H9 (cell line): Measurements from ENCODE around the gene CWC27. TPM values are rescaled to one million over a fixed set of nuclear protein-coding genes. Genes with fewer than 3 reads are reported as not detected.

Experiments used
- DNase-seq: peaks from one replicate; pipeline ENCODE4 v3.0.0-alpha.2; 2017
- H2AFZ ChIP-seq: one replicate; pipeline ENCODE4 v1.6.1; 2013; ENCODE audit warnings: mild to moderate bottlenecking, low read length, control low read depth, moderate library complexity
- H2AK5ac ChIP-seq: 2 replicates; pipeline ENCODE4 v1.6.1; 2013; ENCODE audit warnings: low read length, control low read depth, mixed read lengths; ENCODE audit not compliant: insufficient read length
- H2BK120ac ChIP-seq: one replicate; pipeline ENCODE4 v1.6.1; 2013; ENCODE audit warnings: low read depth, mild to moderate bottlenecking, low read length, control low read depth, inconsistent platforms; ENCODE audit not compliant: poor library complexity, severe bottlenecking
- H2BK12ac ChIP-seq: 2 replicates; pipeline ENCODE4 v1.6.1; 2013; ENCODE audit warnings: low read length, control low read depth, mixed read lengths, low read depth; ENCODE audit not compliant: insufficient read length
- H2BK15ac ChIP-seq: 2 replicates; pipeline ENCODE4 v1.6.1; 2013; ENCODE audit warnings: low read depth, low read length, control low read depth
- H2BK20ac ChIP-seq: one replicate; pipeline ENCODE4 v1.6.1; 2013; ENCODE audit warnings: low read depth, mild to moderate bottlenecking, low read length, control low read depth, inconsistent platforms; ENCODE audit not compliant: poor library complexity, severe bottlenecking
- H2BK5ac ChIP-seq: 2 replicates; pipeline ENCODE4 v1.6.1; 2013; ENCODE audit warnings: low read length, control low read depth, mixed read lengths; ENCODE audit not compliant: insufficient read length
- H3K14ac ChIP-seq: 2 replicates; pipeline ENCODE4 v1.6.1; 2013; ENCODE audit warnings: low read length, control low read depth; ENCODE audit not compliant: insufficient read depth
- H3K18ac ChIP-seq: 2 replicates; pipeline ENCODE4 v1.6.1; 2013; ENCODE audit warnings: low read depth, mild to moderate bottlenecking, mixed read lengths, low read length, control low read depth; ENCODE audit not compliant: insufficient read length
- H3K23ac ChIP-seq: 2 replicates; pipeline ENCODE4 v1.6.1; 2013; ENCODE audit warnings: low read length, control low read depth, mixed read lengths, low read depth; ENCODE audit not compliant: insufficient read length
- H3K23me2 ChIP-seq: 2 replicates; pipeline ENCODE4 v1.6.1; 2013; ENCODE audit warnings: low read depth, mild to moderate bottlenecking, mixed read lengths, low read length, control low read depth; ENCODE audit not compliant: insufficient read length, poor library complexity, severe bottlenecking
- H3K27ac ChIP-seq: 2 replicates; pipeline ENCODE4 v1.5.1; 2013; ENCODE audit warnings: low read length, control low read depth, mixed read lengths, low read depth; ENCODE audit not compliant: insufficient read length
- H3K27me3 ChIP-seq: 2 replicates; pipeline ENCODE4 v1.6.1; 2013; ENCODE audit warnings: low read length, control low read depth, inconsistent platforms; ENCODE audit not compliant: insufficient read depth
- H3K4ac ChIP-seq: 2 replicates; pipeline ENCODE4 v1.6.1; 2013; ENCODE audit warnings: low read depth, mild to moderate bottlenecking, control low read depth, inconsistent platforms, low read length, moderate library complexity
- H3K4me1 ChIP-seq: 2 replicates; pipeline ENCODE4 v1.6.1; 2013; ENCODE audit warnings: low read length, control low read depth, inconsistent platforms; ENCODE audit not compliant: insufficient read depth
- H3K4me2 ChIP-seq: 2 replicates; pipeline ENCODE4 v1.6.1; 2013; ENCODE audit warnings: low read length, control low read depth, mixed read lengths; ENCODE audit not compliant: insufficient read length, insufficient read depth
- H3K56ac ChIP-seq: 2 replicates; pipeline ENCODE4 v1.6.1; 2013; ENCODE audit warnings: low read depth, mild to moderate bottlenecking, mixed read lengths, low read length, control low read depth; ENCODE audit not compliant: insufficient read length
- H3K79me1 ChIP-seq: 2 replicates; pipeline ENCODE4 v1.6.1; 2013; ENCODE audit warnings: low read depth, mild to moderate bottlenecking, moderate library complexity, low read length, control low read depth, inconsistent platforms; ENCODE audit not compliant: insufficient read depth, poor library complexity, severe bottlenecking
- H3K79me2 ChIP-seq: 2 replicates; pipeline ENCODE4 v1.6.1; 2013; ENCODE audit warnings: low read length, control low read depth, inconsistent platforms; ENCODE audit not compliant: insufficient read depth
- H3K9ac ChIP-seq: 2 replicates; pipeline ENCODE4 v1.6.1; 2013; ENCODE audit warnings: low read length, control low read depth, mixed read lengths; ENCODE audit not compliant: insufficient read length; ENCODE audit errors: extremely low read depth
- H3K9me3 ChIP-seq: one replicate; pipeline ENCODE4 v1.6.1; 2013; ENCODE audit warnings: low read depth, low read length, inconsistent platforms; ENCODE audit not compliant: control insufficient read depth
- H3T11ph ChIP-seq: one replicate; pipeline ENCODE4 v1.6.1; 2013; ENCODE audit warnings: mild to moderate bottlenecking, low read length, control low read depth, inconsistent platforms
- H4K20me1 ChIP-seq: one replicate; pipeline ENCODE4 v1.6.1; 2013; ENCODE audit not compliant: control insufficient read depth, insufficient read length, insufficient read depth
- H4K5ac ChIP-seq: 2 replicates; pipeline ENCODE4 v1.6.1; 2013; ENCODE audit warnings: low read depth, mild to moderate bottlenecking, mixed read lengths, low read length, control low read depth; ENCODE audit not compliant: insufficient read length
- H4K8ac ChIP-seq: replicated peaks from 2 replicates; pipeline ENCODE4 v1.6.1; 2013; ENCODE audit warnings: low read length, control low read depth, mixed read lengths, low read depth; ENCODE audit not compliant: insufficient read length
- H4K91ac ChIP-seq: 2 replicates; pipeline ENCODE4 v1.6.1; 2013; ENCODE audit warnings: low read depth, mild to moderate bottlenecking, moderate library complexity, mixed read lengths, low read length, control low read depth; ENCODE audit not compliant: insufficient read length
- H3K27ac Mint-ChIP-seq, 3 experiments: 2 replicates in 2 of 3; 3 replicates in 1 of 3; pipeline ENCODE4 v1.8.0; 2020 to 2021; ENCODE audit warnings: mixed read lengths in 3 of 3, mild to moderate bottlenecking in 1 of 3, moderate library complexity in 1 of 3
- H3K27me3 Mint-ChIP-seq: 2 replicates; pipeline ENCODE4 v1.8.0; 2021; ENCODE audit warnings: low read depth, mild to moderate bottlenecking, moderate library complexity, mixed read lengths
- H3K36me3 Mint-ChIP-seq, 3 experiments: 2 replicates in 2 of 3; 3 replicates in 1 of 3; pipeline ENCODE4 v1.8.0; 2020 to 2021; ENCODE audit warnings: low read depth in 3 of 3, mixed read lengths in 3 of 3; ENCODE audit not compliant: insufficient read depth in 1 of 3
- H3K4me1 Mint-ChIP-seq, 2 experiments: 2 replicates each; pipeline ENCODE4 v1.8.0; 2020; ENCODE audit warnings: mixed read lengths in 2 of 2
- H3K4me3 Mint-ChIP-seq, 2 experiments: 2 replicates in 1 of 2; 3 replicates in 1 of 2; pipeline ENCODE4 v1.8.0; 2020 to 2021; ENCODE audit warnings: mild to moderate bottlenecking in 2 of 2, mixed read lengths in 2 of 2, moderate library complexity in 1 of 2
- H3K9me3 Mint-ChIP-seq, 2 experiments: 2 replicates in 1 of 2; 3 replicates in 1 of 2; pipeline ENCODE4 v1.8.0; 2020; ENCODE audit warnings: mild to moderate bottlenecking in 2 of 2, mixed read lengths in 2 of 2, moderate library complexity in 1 of 2
- CTCF ChIP-seq: fragments of 200-600 bp; sonication (generic); conservative IDR thresholded peaks from 3 replicates; pipeline ENCODE4 v1.8.0; 2021; ENCODE audit warnings: antibody characterized with exemption, mild to moderate bottlenecking
- total RNA-seq: library from RNA; stranded (reverse); gene quantifications from 2 replicates; pipeline ENCODE4 v1.2.1, GENCODE V29; 2021

CWC27 gene
- total RNA-seq, 1 experiment from 2014 or later: 41.9 TPM

GRCh38 chr5:64822320-64822719 is 53.6 kb downstream of the CWC27 start:
- H2AK5ac ChIP-seq: no peak overlapping the region
- H3T11ph ChIP-seq: no peak overlapping the region
- no peak overlapping the region for H3K18ac ChIP-seq
- H4K8ac ChIP-seq: no peak overlapping the region
- Mint-ChIP-seq H3K27ac (no peak overlapping the region; a peak in 1 of 7 replicates), H3K9me3 (no peaks in the 10 kb centered on the region), H3K4me3 (no peak overlapping the region), H3K36me3 (peaks cover 0 to 3% (median 0%) of the 10 kb centered on the region in 3 experiments; a peak in 2 of 7 replicates), H3K27me3 (no peaks in the 10 kb centered on the region), H3K4me1 (peaks cover 5 to 13% of the 10 kb centered on the region in 2 experiments)
- no peak overlapping the region for H2BK15ac ChIP-seq
- H2AFZ ChIP-seq: no peak overlapping the region
- H3K9ac ChIP-seq: no peak overlapping the region
- no peak overlapping the region for H2BK120ac ChIP-seq
- no peak overlapping the region for H3K27ac ChIP-seq
- H3K14ac ChIP-seq: no peak overlapping the region
- no peaks in the 10 kb centered on the region for H3K9me3 ChIP-seq
- no peak overlapping the region for H2BK12ac ChIP-seq
- no peak overlapping the region for H3K56ac ChIP-seq
- H4K20me1 ChIP-seq: no peaks in the 10 kb centered on the region
- no peaks in the 10 kb centered on the region for H3K23me2 ChIP-seq
- H3K4me2 ChIP-seq: no peak overlapping the region
- no peaks in the 10 kb centered on the region for H3K79me1 ChIP-seq
- DNase-seq: no peak
- no peaks in the 10 kb centered on the region for H3K79me2 ChIP-seq
- H2BK20ac ChIP-seq: no peak overlapping the region
- no peak overlapping the region for H4K91ac ChIP-seq
- H3K4me1 ChIP-seq: no peaks in the 10 kb centered on the region
- no peak for TF ChIP-seq CTCF
- H3K23ac ChIP-seq: no peak overlapping the region
- no peaks in the 10 kb centered on the region for H3K27me3 ChIP-seq
- H4K5ac ChIP-seq: no peak overlapping the region
- no peak overlapping the region for H2BK5ac ChIP-seq
- H3K4ac ChIP-seq: no peak overlapping the region
